ENCODE measurements around the gene PTS.

PTS gene

GRCh38 chr11:112226062-112226830 is at the start of gene PTS:
Gene PTS (plus strand): TSS chr11:112226428. CDS start chr11:112226444, 16 bp downstream.
- H3K4me3 ChIP-seq (ENCODE audit: insufficient read length, low read depth), result peak within 1 kb of the TSS; percentile 86
- peak; percentile 68 for DNase-seq (ENCODE audit: low read depth, low spot score)
- no peaks in the 10 kb centered on the region for H3K4me1 ChIP-seq (ENCODE audit: insufficient read depth, insufficient read length)
- no peaks in the 10 kb centered on the region for H3K27me3 ChIP-seq (ENCODE audit: insufficient read depth, insufficient read length)
- TF ChIP-seq SUZ12 (IDR thresholded peaks at IDR 0.05; ENCODE audit: extremely low read depth, insufficient read depth, insufficient read length), result no peak
- no peak for TF ChIP-seq YY1 (IDR thresholded peaks at IDR 0.05; ENCODE audit: insufficient read depth, insufficient read length)
- no peak for TF ChIP-seq ZNF274 (IDR thresholded peaks at IDR 0.05; ENCODE audit: low read depth, low read length)
- peak within 1 kb of the TSS; percentile 93 for H3K9ac ChIP-seq (ENCODE audit: insufficient read length, low read depth)
- H3K36me3 ChIP-seq (ENCODE audit: insufficient read depth, insufficient read length, low read length), result peaks cover 31% of the 10 kb centered on the region
- no peaks in the 10 kb centered on the region for H3K9me3 ChIP-seq (ENCODE audit: insufficient read depth, low read length)

- TF ChIP-seq ZNF274 (IDR thresholded peaks at IDR 0.05; ENCODE audit: low read depth, low read length), result no peak
- no peak for TF ChIP-seq YY1 (IDR thresholded peaks at IDR 0.05; ENCODE audit: insufficient read depth, insufficient read length)
- TF ChIP-seq SUZ12 (IDR thresholded peaks at IDR 0.05; ENCODE audit: extremely low read depth, insufficient read depth, insufficient read length), result no peak
- H3K4me1 ChIP-seq (ENCODE audit: insufficient read depth, insufficient read length), result no peaks in the 10 kb centered on the region
- H3K36me3 ChIP-seq (ENCODE audit: insufficient read depth, insufficient read length, low read length), result no peaks in the 10 kb centered on the region
- no peaks in the 10 kb centered on the region for H3K27me3 ChIP-seq (ENCODE audit: insufficient read depth, insufficient read length)
- H3K4me3 ChIP-seq (ENCODE audit: insufficient read length, low read depth), result no peak overlapping the region
- no peak overlapping the region for H3K9ac ChIP-seq (ENCODE audit: insufficient read length, low read depth)
- DNase-seq (ENCODE audit: low read depth, low spot score), result no peak
- H3K9me3 ChIP-seq (ENCODE audit: insufficient read depth, low read length), result no peaks in the 10 kb centered on the region
Observed at GRCh38 chr11:112177589-112177988, 48.6 kb upstream of the PTS start.

GRCh38 chr11:112178428-112178827 is 47.8 kb upstream of the PTS start:
- Histone ChIP-seq H3K36me3 (ENCODE audit: insufficient read depth, insufficient read length, low read length) (no peaks in the 10 kb centered on the region), H3K9ac (ENCODE audit: insufficient read length, low read depth) (no peak overlapping the region), H3K9me3 (ENCODE audit: insufficient read depth, low read length) (no peaks in the 10 kb centered on the region), H3K4me1 (ENCODE audit: insufficient read depth, insufficient read length) (no peaks in the 10 kb centered on the region), H3K27me3 (ENCODE audit: insufficient read depth, insufficient read length) (no peaks in the 10 kb centered on the region), H3K4me3 (ENCODE audit: insufficient read length, low read depth) (no peak overlapping the region)
- no peak for DNase-seq (ENCODE audit: low read depth, low spot score)
- TF ChIP-seq ZNF274 (IDR thresholded peaks at IDR 0.05; ENCODE audit: low read depth, low read length) (no peak), SUZ12 (IDR thresholded peaks at IDR 0.05; ENCODE audit: extremely low read depth, insufficient read depth, insufficient read length) (no peak), YY1 (IDR thresholded peaks at IDR 0.05; ENCODE audit: insufficient read depth, insufficient read length) (no peak)

GRCh38 chr11:112178936-112179335 is 47.3 kb upstream of the PTS start:
- no peak for DNase-seq (ENCODE audit: low read depth, low spot score)
- Histone ChIP-seq H3K36me3 (ENCODE audit: insufficient read depth, insufficient read length, low read length) (no peaks in the 10 kb centered on the region), H3K4me3 (ENCODE audit: insufficient read length, low read depth) (no peak overlapping the region), H3K9ac (ENCODE audit: insufficient read length, low read depth) (no peak overlapping the region), H3K4me1 (ENCODE audit: insufficient read depth, insufficient read length) (no peaks in the 10 kb centered on the region), H3K27me3 (ENCODE audit: insufficient read depth, insufficient read length) (no peaks in the 10 kb centered on the region), H3K9me3 (ENCODE audit: insufficient read depth, low read length) (no peaks in the 10 kb centered on the region)
- no peak for TF ChIP-seq SUZ12 (IDR thresholded peaks at IDR 0.05; ENCODE audit: extremely low read depth, insufficient read depth, insufficient read length)
- TF ChIP-seq ZNF274 (IDR thresholded peaks at IDR 0.05; ENCODE audit: low read depth, low read length), result no peak
- no peak for TF ChIP-seq YY1 (IDR thresholded peaks at IDR 0.05; ENCODE audit: insufficient read depth, insufficient read length)

GRCh38 chr11:112179601-112180000 is 46.6 kb upstream of the PTS start:
- no peak for DNase-seq (ENCODE audit: low read depth, low spot score)
- H3K9ac ChIP-seq (ENCODE audit: insufficient read length, low read depth), result no peak overlapping the region
- H3K4me3 ChIP-seq (ENCODE audit: insufficient read length, low read depth), result no peak overlapping the region
- H3K27me3 ChIP-seq (ENCODE audit: insufficient read depth, insufficient read length), result no peaks in the 10 kb centered on the region
- H3K36me3 ChIP-seq (ENCODE audit: insufficient read depth, insufficient read length, low read length), result no peaks in the 10 kb centered on the region
- TF ChIP-seq ZNF274 (IDR thresholded peaks at IDR 0.05; ENCODE audit: low read depth, low read length) (no peak), YY1 (IDR thresholded peaks at IDR 0.05; ENCODE audit: insufficient read depth, insufficient read length) (no peak), SUZ12 (IDR thresholded peaks at IDR 0.05; ENCODE audit: extremely low read depth, insufficient read depth, insufficient read length) (no peak)
- H3K4me1 ChIP-seq (ENCODE audit: insufficient read depth, insufficient read length), result no peaks in the 10 kb centered on the region
- no peaks in the 10 kb centered on the region for H3K9me3 ChIP-seq (ENCODE audit: insufficient read depth, low read length)

- Histone ChIP-seq H3K9ac (ENCODE audit: insufficient read length, low read depth) (no peak overlapping the region), H3K9me3 (ENCODE audit: insufficient read depth, low read length) (no peaks in the 10 kb centered on the region), H3K36me3 (ENCODE audit: insufficient read depth, insufficient read length, low read length) (no peaks in the 10 kb centered on the region), H3K4me1 (ENCODE audit: insufficient read depth, insufficient read length) (no peaks in the 10 kb centered on the region), H3K4me3 (ENCODE audit: insufficient read length, low read depth) (no peak overlapping the region), H3K27me3 (ENCODE audit: insufficient read depth, insufficient read length) (no peaks in the 10 kb centered on the region)
- DNase-seq (ENCODE audit: low read depth, low spot score), result no peak
- TF ChIP-seq SUZ12 (IDR thresholded peaks at IDR 0.05; ENCODE audit: extremely low read depth, insufficient read depth, insufficient read length), result no peak
- TF ChIP-seq YY1 (IDR thresholded peaks at IDR 0.05; ENCODE audit: insufficient read depth, insufficient read length), result no peak
- TF ChIP-seq ZNF274 (IDR thresholded peaks at IDR 0.05; ENCODE audit: low read depth, low read length), result no peak
Observed at GRCh38 chr11:112182867-112183266, 43.4 kb upstream of the PTS start.

- Histone ChIP-seq H3K9me3 (ENCODE audit: insufficient read depth, low read length) (no peaks in the 10 kb centered on the region), H3K27me3 (ENCODE audit: insufficient read depth, insufficient read length) (no peaks in the 10 kb centered on the region), H3K4me3 (ENCODE audit: insufficient read length, low read depth) (no peak overlapping the region), H3K9ac (ENCODE audit: insufficient read length, low read depth) (no peak overlapping the region), H3K36me3 (ENCODE audit: insufficient read depth, insufficient read length, low read length) (no peaks in the 10 kb centered on the region), H3K4me1 (ENCODE audit: insufficient read depth, insufficient read length) (no peaks in the 10 kb centered on the region)
- no peak for DNase-seq (ENCODE audit: low read depth, low spot score)
- TF ChIP-seq ZNF274 (IDR thresholded peaks at IDR 0.05; ENCODE audit: low read depth, low read length) (no peak), SUZ12 (IDR thresholded peaks at IDR 0.05; ENCODE audit: extremely low read depth, insufficient read depth, insufficient read length) (no peak), YY1 (IDR thresholded peaks at IDR 0.05; ENCODE audit: insufficient read depth, insufficient read length) (no peak)
Observed at GRCh38 chr11:112185883-112186282, 40.3 kb upstream of the PTS start.
